Glutamatergic neuron (in vitro differentiated cells): Measurements from ENCODE around the gene POLD4. TPM values are rescaled to one million over a fixed set of nuclear protein-coding genes. Genes with fewer than 3 reads are reported as not detected.
A peak's percentile ranks its signal among the peaks of the same experiment; 100 is the strongest.

Experiments
- DNase-seq: peaks from one replicate; pipeline ENCODE4 v3.0.0; 2022
- H3K27ac Mint-ChIP-seq: one replicate; pipeline ENCODE4 v1.8.0; 2020; ENCODE audit warnings: mild to moderate bottlenecking, mixed read lengths, inconsistent platforms; ENCODE audit not compliant: unreplicated experiment
- H3K27me3 Mint-ChIP-seq: one replicate; pipeline ENCODE4 v1.8.0; 2020; ENCODE audit warnings: mild to moderate bottlenecking, moderate library complexity, mixed read lengths, inconsistent platforms; ENCODE audit not compliant: unreplicated experiment
- H3K36me3 Mint-ChIP-seq: one replicate; pipeline ENCODE4 v1.8.0; 2020; ENCODE audit warnings: mild to moderate bottlenecking, mixed read lengths, inconsistent platforms; ENCODE audit not compliant: unreplicated experiment
- H3K4me1 Mint-ChIP-seq: one replicate; pipeline ENCODE4 v1.8.0; 2020; ENCODE audit warnings: mild to moderate bottlenecking, low read depth, mixed read lengths, inconsistent platforms; ENCODE audit not compliant: unreplicated experiment
- H3K4me3 Mint-ChIP-seq: one replicate; pipeline ENCODE4 v1.8.0; 2020; ENCODE audit warnings: mild to moderate bottlenecking, mixed read lengths, inconsistent platforms; ENCODE audit not compliant: unreplicated experiment
- H3K9me3 Mint-ChIP-seq: one replicate; pipeline ENCODE4 v1.8.0; 2020; ENCODE audit warnings: mild to moderate bottlenecking, moderate library complexity, mixed read lengths, inconsistent platforms; ENCODE audit not compliant: unreplicated experiment
- total RNA-seq: library from RNA; stranded (reverse); fragmentation: NEBNext Ultra II Directional; extraction: Animal tissue kit (Norgen Biotek cat#: 25700); gene quantifications from one replicate; pipeline ENCODE4 v1.2.1, GENCODE V29; 2021; ENCODE audit not compliant: unreplicated experiment
- TF ChIP-seq, protein P1 (sequence below): fragments of 200-600 bp; sonication (generic); IDR thresholded peaks from one replicate; pipeline ENCODE4 v1.5.0; 2021; ENCODE audit not compliant: partially characterized antibody, unreplicated experiment

The POLD4 gene
- total RNA-seq, 1 donor from 2014 or later: 15.4 TPM

DNA sequence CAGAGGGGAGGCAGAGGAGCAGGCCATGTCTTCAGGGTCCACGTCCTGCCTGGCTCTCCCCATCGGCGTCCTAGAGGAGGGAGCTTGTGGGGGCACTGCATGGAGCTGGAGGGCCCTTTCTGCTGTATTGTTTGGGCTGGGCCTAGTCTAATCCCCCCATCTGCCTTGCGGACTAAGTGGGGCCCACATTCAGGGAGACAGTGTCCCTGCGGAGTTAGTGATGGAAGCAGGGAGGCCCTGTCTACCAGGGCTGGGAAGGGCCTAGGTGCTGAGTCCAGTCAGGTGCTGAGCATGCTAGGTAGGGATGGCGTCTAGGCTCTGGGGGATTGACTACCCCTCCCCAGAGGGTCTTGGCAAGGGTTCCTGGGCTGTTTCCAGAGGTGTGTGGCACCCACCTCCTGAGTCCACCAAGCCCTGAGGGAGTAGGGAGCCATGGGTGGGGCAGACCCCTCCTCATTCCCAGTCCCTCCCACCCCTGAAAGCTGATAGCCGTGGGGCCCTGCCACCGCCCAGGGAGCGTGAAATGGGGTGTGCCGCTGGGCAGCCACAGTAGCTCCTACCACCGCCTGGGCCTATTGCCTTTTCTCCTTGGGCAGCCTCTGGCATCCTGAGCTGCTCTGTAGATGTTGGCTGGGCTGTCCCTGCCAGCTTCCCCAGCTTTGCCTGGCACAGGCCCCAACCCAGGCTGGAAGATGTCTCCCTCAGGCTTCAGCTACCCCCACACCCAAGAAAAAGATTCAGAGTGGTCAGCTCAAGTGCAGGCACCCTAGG lies 1.9 kb upstream of the POLD4 start:
- peaks cover 8% of the 10 kb centered on the region for H3K9me3 Mint-ChIP-seq
- no peak for DNase-seq
- TF ChIP-seq, protein P1, sequence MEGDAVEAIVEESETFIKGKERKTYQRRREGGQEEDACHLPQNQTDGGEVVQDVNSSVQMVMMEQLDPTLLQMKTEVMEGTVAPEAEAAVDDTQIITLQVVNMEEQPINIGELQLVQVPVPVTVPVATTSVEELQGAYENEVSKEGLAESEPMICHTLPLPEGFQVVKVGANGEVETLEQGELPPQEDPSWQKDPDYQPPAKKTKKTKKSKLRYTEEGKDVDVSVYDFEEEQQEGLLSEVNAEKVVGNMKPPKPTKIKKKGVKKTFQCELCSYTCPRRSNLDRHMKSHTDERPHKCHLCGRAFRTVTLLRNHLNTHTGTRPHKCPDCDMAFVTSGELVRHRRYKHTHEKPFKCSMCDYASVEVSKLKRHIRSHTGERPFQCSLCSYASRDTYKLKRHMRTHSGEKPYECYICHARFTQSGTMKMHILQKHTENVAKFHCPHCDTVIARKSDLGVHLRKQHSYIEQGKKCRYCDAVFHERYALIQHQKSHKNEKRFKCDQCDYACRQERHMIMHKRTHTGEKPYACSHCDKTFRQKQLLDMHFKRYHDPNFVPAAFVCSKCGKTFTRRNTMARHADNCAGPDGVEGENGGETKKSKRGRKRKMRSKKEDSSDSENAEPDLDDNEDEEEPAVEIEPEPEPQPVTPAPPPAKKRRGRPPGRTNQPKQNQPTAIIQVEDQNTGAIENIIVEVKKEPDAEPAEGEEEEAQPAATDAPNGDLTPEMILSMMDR: no peak
- H3K4me3 Mint-ChIP-seq: no peak overlapping the region
- H3K27ac Mint-ChIP-seq: no peak overlapping the region
- peaks cover 20% of the 10 kb centered on the region for H3K27me3 Mint-ChIP-seq
- peaks cover 11% of the 10 kb centered on the region for H3K4me1 Mint-ChIP-seq
- H3K36me3 Mint-ChIP-seq: no peaks in the 10 kb centered on the region

DNA sequence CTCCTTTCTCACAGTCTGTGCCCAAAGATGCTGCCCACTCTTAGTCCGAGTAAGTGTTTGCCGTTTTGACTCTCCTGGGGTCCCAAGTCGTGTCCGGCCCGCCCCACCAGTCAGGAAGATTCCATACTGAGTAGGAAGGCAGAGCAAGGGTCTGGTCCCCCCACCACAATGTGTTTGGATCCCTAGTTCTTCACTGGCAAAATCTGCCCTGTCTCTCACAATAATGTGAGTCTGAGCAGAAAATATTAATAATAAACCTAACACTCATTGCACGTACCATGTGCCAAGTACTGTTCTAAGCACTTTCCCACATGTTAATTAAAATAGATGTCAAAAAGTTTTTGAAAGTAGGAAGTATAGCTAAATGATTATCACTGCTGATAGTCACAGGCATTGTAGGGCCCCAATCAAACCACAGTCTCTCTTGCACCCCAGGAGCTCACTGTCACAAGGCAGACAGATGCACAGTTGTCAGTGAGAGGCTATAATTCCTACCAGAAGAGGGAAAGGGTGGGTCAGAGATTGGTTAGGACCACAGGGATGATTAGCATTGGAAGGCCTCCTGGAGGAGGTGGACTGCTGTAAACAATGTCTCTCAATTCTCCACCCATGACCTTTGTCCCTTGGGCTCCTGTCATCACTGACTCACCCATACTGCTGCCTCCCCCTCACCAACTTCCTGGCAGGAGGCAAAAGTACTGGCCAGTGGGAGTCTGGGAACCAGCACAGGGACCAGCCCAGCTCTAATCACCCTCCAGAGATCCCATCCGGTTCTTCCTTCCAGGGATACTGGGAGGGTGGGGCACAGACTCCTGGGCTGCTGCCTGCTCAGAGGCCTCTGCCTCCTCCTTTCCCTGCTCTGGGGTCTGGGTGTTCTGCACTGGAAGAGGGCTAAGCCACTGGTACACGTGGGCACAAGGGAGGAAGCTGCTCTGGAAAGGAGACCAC lies 1.0 kb upstream of the POLD4 start:
- Mint-ChIP-seq H3K27ac (peak overlapping the region; percentile 83), H3K27me3 (peaks cover 23% of the 10 kb centered on the region), H3K9me3 (peaks cover 8% of the 10 kb centered on the region), H3K4me1 (peaks cover 16% of the 10 kb centered on the region), H3K4me3 (peak overlapping the region; percentile 87), H3K36me3 (no peaks in the 10 kb centered on the region)
- DNase-seq: no peak
- TF ChIP-seq, protein P1: no peak

DNA sequence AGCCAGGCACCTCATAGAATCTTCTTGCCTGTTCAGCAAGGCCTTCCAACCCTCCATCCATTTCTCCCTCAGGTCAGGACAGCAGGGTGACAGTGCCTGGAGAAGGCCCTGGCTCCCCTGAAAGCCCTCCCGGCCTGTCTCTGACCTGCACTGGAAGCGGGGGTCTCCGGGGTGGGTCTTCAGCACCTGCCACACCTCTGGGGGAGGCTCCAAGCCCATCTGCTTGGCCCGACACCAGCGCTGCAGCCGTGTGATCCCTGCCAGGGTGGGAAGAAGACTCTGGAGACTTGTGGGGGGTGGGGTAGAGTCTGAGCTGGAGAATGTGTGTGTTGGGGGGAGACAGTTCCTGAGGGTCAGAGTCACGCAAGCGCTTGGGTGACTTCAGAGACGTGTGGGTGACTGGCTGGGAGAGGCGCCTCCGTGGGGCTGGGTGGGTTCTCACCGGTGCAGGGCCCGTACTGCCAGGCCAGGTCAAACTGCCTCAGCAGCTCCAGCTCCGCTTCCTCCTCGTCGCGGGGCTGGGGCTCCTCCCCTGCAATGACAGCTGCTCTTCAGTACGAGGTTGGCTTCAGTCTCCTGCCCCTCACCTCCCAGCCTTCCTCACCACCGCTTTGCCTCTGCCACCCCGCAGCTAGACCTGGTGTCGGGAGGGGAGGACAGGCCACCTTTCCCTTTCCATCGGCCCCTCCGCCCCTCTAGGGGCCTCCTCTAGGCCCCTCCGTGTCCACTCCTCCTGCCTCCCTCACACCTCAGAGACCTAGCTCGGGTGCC lies 615 bp downstream of the POLD4 start:
- peak; percentile 57 for DNase-seq
- Mint-ChIP-seq H3K27me3 (peaks cover 13% of the 10 kb centered on the region), H3K9me3 (peaks cover 8% of the 10 kb centered on the region), H3K27ac (peak overlapping the region; percentile 93), H3K4me3 (peak overlapping the region; percentile 92), H3K36me3 (no peaks in the 10 kb centered on the region), H3K4me1 (peaks cover 27% of the 10 kb centered on the region)
- TF ChIP-seq, protein P1: no peak

DNA sequence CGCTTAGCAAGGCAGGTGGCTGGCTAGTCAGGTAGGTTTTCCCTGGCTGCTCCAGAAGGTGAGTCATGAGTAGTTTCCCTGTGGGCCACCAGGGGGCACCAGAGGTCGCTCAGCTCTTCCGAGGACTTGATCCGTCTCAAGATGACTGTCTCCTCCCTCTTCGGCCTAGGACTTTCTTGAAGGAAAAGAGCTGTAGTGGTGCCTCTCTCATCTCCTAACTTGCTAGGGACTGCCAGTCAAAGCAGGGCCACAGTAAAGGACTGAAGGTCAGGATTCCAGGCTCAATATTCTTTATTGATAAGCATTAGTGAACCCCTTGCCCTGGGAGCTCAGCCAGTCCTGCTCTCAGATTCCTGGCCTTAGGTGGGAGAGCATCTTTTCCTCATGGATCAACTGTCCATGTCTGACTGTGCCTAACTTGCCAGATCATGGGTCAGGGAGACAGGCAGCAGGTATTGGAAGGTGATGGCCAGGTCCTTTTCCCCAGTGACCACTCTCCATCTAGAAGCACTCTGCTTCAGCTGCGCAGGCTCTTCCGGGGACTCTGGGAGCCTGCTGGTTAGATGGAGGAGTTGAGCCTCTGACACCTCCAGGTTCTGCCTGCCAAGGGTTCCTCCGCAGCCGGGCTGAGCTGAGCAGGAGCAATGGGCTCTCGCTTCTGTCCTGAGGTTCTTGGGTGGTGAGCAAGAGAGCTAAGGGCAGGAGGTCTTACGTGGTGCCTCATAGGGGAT lies 1.9 kb downstream of the POLD4 start:
- TF ChIP-seq, protein P1: peak; percentile 93
- peak overlapping the region; percentile 70 for H3K4me3 Mint-ChIP-seq
- peaks cover 8% of the 10 kb centered on the region for H3K9me3 Mint-ChIP-seq
- no peak overlapping the region for H3K27ac Mint-ChIP-seq
- H3K27me3 Mint-ChIP-seq: peaks cover 13% of the 10 kb centered on the region
- peak; percentile 58 for DNase-seq
- no peaks in the 10 kb centered on the region for H3K36me3 Mint-ChIP-seq
- peaks cover 29% of the 10 kb centered on the region for H3K4me1 Mint-ChIP-seq
